NCI-H2171 (cell line): ENCODE results near the gene EGFL8.

ENCODE experiments used
- DNase-seq: peaks from one replicate; lab custom pipeline; 2025; lab: John Stamatoyannopoulos, UW

Gene EGFL8

DNA sequence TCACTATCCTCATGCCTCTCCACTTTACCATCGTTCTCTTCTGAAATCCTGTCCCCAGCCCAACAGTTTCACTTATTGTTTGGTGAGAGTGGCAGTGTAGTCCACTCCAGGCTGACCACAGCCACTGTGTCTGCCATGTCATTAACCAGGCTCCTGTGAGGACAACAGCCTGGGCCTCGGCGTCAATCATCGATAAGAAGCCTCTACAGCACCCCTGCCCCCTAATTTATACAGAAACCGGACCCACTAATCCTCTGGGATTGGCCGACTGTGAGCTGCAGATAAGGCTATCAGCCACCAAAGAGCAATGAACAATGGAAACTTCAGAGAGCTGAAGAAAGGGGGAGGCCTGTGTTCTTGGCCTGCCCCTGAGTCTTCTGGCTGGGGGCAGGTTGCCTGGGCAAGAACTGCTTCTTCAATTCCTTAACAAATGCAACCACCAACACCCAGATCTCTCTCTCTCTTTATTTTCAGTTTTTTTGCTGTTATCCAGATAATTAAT lies 3.4 kb downstream of the EGFL8 start:
- no peak for DNase-seq

- DNase-seq, result no peak
Measured at GRCh38 chr6:32168350-32168749, 4.0 kb downstream of the EGFL8 start.

DNA sequence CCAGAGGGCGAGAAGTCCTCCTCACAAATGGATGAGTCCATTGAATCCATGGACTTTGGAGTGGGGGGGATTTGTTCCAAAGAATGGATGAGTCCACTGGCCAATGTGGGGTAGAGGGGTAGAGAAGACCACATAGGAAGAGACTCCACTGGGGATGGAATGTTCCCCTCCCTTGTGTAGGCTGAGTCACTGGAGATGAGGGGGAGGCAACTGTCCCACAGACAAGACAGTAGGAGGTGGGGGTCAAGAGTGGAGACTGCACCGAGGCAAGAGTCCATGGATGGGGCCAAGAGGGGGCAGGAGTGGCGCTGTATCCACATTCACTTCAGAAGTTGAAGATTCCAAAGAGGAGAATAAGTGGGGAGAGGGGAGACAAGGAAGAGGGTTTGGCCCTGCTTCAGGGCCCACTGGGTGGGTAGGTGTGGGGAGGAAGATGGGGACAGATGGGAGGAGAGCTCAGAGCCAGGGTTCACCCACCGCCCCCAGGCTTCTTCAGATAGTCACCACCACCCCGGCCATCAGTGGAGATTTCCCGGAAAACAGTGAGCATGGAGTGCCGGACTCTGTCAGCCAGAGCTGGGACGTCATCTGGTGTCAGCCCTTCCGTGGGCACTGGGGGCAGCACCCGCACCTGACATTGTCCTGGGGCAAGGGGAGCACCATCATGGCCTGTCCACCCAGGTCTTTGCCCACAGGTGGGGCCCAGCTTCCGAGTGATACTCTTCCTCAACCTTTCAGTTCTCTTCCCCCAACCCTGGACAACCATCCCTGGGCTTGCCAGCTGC lies 4.6 kb downstream of the EGFL8 start:
- DNase-seq, result no peak

GRCh38 chr6:32170294-32170693 lies 5.9 kb downstream of the EGFL8 start:
- no peak for DNase-seq

DNA sequence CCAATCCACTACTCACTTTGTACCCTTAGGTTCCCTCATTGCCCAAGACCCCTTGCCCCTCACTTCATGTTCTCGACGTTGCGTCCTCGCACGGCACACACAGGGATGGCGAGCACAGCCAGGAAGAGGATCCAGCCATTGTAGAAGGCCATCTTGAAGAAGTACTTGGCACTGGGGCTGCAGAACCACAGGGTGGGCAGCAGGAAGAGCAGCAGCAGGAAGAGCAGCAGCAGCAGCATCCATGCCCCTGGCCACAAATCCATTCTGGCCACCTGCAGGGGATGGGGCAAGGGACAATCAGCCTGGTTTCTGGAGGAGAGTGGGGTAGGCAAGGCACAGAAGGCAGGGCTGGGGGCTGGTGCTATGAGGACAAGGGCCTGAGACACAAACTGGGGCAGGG lies 6.8 kb downstream of the EGFL8 start:
- no peak for DNase-seq

DNA sequence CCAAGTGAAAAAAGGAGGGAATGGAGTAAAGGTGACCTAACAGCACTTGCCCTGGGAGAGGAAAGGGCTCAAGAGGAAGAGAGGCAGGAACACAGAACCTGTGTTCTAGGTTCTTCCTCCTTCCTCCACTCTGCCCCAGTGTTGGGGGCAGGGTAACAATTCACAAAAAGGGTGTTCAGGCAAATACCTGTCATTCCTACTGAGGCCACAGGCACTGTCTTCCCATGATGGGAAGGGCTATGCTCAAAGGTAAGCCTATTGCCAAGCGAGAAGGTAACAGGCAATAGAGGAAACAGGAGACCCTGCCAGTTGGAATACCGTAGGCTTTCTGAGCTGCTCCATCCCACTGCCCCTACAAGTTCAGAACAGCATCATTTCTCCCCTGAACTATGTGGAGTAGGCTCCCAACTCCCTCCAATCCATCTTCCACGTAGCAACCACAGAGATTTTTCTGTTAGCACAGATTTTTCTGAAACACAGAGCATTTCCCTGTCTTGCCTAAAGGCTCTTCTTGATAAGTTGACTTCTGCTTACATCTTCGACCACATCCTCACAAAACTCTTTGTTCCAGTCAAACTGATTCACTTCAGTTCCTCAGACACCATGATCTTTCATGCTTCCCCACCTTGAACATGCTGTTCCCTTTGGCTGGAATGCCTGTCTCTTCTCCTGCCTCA lies 8.8 kb downstream of the EGFL8 start:
- DNase-seq, result no peak

DNA sequence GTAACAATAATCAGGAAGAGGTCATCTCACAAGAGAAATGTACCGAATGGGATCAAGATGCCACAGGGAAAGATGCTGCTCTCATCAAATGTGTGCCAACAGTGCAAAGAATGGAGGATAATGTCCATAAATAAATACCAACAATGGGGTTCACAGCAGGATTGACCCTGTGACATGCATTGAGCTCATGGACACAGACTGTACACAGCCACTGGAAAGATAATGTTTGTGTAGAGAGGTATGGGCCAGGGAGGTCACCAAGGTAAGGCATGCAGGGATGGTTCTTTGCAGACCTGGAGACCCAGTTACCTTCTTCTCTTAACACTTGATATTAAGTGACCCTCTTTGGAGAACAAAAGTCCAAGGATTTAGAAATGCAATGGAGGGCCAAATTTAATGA lies 10.0 kb downstream of the EGFL8 start:
- DNase-seq, result no peak

GRCh38 chr6:32175322-32175710 lies 10.9 kb downstream of the EGFL8 start:
- no peak for DNase-seq

GRCh38 chr6:32175711-32176475 lies 11.5 kb downstream of the EGFL8 start, which contains the start of gene AGPAT1:
Gene AGPAT1, minus strand, starts transcription at chr6:32176084. Its CDS starts 4,588 bp downstream, at chr6:32171496.
- peak; percentile 93 for DNase-seq

DNA sequence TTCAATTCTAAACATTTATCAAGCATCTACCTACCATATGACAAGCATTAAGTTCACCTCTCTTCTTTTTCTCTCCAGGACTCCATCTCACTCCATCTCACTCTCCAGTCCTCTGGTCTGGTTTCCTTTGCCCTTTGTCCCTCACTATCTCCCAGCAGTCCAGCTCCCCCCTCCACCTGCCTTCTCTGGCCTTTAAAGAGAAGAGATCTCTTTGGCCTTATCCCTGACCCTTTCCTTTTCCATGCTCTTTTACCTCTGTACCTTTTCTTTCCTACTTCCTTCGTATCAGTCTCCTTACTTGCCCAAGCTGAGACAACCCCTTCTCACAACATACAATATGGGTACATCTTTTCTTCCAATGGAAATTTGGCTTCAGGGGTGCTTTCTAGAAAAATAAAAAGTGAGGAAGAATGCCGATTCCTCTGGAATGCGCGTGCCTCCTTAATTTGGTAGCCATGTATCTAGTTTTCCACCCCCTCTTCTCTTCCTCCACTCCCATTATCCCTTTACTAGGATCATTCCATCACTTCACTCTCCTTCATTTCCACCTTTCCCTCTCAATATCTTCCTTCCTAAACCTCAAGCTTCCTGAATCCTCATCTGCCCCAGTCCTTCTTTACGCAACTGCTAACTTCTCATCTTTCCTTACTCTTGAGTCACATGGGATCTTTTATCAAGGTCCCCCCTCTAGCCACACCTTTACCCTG lies 12.2 kb downstream of the EGFL8 start:
- DNase-seq, result no peak

DNA sequence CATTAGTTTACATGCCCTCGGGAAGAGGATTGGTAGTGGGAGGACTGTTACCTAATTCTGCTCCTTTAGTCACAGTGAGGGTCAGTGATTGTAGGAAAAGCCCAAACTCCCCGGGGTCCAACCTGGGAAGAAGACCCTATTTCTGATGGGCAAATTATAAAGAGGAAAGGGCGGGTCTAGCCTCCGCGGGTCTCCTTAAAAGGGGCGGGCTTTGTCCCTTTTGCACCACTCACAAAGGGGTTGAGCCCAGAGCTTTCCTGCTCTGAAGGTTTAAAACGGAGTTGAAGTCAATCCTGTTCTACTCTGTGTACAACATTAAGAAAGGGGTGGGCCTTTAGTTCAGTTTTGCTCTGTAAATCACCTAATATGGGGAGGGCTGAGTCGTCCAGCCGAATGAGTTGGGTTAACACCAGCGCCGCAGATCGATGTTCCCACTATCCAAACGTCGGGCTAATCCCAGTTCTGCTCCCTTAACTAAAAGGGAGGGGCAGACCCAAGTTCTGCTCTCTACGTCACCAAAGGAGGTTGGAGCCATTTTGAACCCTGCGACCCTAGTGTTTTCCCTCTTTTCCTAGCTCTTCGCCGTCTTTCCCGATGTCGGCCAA lies 12.9 kb downstream of the EGFL8 start:
- peak; percentile 64 for DNase-seq

- DNase-seq, result peak; percentile 99
Measured at GRCh38 chr6:32177788-32178546, 13.6 kb downstream of the EGFL8 start, which contains the start of gene RNF5. Gene RNF5, plus strand, starts transcription at chr6:32178405. Its CDS starts 107 bp downstream, at chr6:32178512.

- no peak for DNase-seq
Measured at GRCh38 chr6:32178547-32179440, 14.4 kb downstream of the EGFL8 start.

GRCh38 chr6:32179766-32180405 lies 15.5 kb downstream of the EGFL8 start:
- DNase-seq, result no peak

- DNase-seq, result no peak
Measured at GRCh38 chr6:32181148-32181702, 16.8 kb downstream of the EGFL8 start.

DNA sequence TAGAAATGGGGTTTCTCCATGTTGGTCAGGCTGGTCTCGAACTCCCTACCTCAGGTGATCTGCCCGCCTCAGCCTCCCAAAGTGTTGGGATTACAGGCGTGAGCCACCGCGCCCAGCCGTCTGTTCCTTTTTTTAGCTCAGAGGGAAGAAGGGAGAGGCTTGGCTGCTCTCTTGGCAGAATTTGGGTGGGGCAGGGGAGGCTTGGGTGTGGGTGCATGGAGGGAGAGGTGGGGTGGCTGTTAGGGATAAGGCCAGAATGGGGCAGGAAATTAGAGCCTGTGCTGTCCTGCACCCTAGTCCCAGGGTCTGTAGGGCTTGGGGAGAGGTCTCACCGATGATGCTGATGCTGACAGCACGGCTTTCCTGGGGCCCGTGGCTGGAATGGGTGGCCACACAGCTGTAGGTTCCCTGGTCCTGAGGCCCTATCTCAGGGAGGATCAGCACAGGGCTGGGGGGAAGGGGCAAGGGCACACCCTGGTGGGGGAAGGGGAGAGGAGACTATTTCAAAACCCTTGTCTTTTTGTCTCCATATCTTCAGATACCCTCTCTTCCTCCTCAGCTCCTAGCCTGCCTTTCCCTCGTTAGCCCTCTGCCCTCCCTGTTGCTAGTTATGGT lies 17.6 kb downstream of the EGFL8 start:
- no peak for DNase-seq

DNA sequence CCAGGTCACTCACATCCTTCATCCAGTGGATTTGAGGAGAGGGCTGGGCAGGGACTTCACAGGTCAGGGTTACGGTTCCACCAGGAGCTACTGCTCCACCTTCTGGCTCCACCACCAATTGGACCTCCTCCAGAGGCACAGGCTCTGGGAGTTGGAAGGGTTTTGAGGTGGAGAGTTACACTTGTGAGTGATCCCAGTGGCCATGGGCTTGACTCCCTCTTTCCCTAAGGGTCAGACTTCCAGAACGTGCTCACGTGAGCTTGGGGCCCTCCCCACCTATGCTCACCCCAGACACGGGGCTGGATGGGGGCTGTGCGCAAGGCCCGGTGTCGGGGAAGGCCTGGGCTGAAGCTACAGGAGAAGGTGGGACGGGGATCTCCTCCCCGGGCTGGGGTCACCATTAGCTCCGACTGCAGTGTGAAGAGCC lies 18.2 kb downstream of the EGFL8 start:
- no peak for DNase-seq

- DNase-seq, result no peak
Measured at GRCh38 chr6:32183030-32183429, 18.6 kb downstream of the EGFL8 start.
